NOMO-1 treated with dmso at 0.1 percent for 144 hours (cell line): Measurements from ENCODE around the gene OPCML.

Experiments
- DNase-seq: peaks from one replicate; lab custom pipeline; 2025; ENCODE audit not compliant: unreplicated experiment; lab: John Stamatoyannopoulos, UW

Gene OPCML

DNA sequence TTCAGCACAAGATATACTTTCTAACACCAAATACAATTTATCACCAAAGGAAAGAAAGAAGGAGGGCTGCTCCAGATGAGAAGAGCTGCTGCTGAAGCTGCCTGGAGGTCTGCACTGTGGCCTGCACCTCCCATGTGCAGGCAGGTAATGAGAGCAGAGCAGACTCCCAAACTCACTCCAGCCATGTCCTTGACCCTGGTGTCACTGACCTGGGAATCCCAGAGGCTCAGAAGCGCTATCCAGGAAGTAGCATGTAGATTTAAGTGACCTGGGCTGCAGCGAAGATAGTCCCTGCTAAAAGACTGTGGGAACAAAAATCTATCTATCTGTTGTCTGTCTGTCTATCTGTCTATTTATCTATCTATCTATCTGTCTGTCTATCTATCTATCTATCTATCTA, 816.3 kb downstream of the OPCML start:
- DNase-seq: no peak

DNA sequence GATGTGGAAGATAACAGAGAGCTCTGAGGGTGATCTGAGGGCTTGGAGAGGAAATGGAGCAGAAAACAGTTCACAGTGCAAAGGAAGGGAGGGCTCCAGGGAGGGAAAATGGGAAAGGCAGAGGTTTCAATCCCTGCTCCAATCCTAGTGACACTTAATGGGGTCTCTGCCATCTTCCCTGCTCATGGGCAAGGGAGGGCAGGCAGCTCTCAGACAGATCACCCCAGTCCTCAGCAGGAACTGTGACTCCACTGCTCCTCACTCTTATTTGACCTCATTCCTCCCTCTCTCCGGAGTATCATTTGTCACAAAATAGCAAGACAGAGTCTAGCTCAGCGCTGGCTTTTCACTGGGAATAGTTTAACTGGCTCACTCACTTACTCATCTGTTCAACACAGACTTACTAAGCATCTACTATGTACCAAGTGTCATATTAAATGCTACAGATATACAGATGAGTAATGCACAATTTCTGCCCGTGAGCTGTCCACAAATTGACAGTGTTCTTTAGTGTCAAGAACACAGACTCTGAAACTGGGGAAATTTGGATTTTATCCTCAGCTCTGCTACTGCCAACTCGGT, 817.4 kb downstream of the OPCML start:
- DNase-seq: no peak

DNA sequence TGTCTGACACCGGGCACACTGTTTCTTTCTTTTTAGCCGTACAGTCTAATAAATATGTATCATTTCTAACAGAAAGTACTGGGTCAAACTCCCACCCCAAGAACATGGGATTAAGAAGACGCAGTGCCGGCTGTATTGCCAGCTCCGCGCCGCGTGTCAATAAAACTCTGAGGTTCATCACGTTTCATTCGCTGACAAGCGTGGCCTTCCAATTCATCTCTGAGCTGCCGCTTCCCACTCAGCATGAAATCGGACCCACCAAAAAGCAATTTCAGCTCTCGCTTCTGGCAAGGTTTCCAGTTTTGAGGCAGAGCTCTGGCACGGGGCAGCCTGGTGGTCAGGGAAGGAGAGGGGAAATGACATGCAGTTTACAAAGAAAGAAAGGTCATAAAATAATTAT, 819.8 kb downstream of the OPCML start:
- no peak for DNase-seq

DNA sequence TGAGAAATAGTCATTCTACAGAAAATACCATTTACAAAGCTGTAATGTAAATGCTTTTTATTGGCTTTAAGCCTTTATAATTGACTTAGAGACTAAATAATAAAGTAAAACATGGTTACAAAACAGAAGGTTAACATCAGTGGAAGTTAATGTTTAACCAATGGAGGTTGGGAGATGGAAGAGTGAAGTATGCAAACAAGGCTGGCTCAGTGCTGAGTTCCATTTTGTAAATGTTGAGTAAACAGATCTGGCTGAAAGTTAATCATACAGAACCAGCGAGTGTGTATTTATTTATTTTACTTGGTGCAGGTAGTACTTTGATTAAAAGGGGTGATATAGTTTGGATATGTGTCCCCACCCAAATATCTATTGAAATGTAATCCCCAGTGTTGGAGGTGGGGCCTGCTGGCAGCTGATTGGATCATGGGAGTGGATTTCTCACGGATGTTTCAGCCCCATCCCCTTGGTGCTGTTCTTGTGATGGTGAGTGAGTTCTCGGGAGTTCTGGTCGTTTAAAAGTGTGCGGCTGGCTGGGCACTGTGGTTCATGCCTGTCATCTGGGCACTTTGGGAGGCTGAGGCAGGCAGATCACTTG, 827.4 kb downstream of the OPCML start:
- DNase-seq: no peak

DNA sequence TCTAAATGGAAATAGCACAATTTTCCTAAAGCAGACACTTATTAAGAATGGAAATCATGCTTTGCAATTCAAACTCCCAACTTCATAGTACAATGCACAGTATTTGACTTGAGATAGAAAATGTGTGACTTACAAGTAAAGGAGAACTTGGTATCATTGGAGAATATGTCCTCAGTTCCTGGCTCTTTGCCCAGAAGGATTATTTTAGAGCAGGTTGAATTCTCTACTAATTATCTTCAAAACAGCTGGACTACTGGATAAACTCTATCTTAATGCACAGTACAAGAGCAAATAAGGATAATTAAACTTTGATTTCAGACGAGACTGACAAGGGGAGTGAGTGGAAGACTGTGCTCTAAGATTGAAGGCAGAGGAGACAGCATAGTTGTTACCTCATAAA, 839.4 kb downstream of the OPCML start:
- no peak for DNase-seq

DNA sequence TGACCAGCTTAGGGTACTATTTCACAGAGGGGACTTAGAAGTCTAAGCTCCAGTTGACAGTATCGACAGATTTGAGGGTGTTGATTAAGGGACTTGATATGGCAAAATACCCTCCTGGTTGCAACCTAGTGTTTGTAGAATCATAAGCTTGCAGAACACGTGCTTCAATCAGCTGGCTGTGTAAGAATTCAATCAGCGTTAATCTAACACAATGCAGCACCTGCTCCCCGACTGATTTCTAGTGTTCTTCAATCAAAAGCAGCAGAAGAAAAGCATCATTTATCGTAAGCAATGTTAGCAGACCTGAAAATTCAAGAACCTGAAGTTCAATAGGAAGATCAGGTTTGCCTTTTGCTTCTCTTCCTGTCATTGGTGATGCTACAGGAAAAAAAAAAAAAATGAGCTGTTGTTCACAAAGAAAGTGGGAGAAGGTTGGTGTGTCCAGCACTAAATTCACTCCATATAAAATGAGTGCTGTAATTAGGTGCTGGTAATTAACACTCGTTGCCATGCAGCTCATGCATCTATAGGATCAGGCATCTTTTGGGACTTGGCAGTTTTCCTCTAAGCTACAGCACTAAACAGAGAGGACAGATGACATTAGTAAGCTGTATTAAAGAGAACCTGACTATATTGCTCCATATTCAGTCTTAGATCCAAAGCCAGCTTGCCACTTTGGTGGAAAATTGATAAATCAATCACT, 840.3 kb downstream of the OPCML start:
- DNase-seq: no peak

DNA sequence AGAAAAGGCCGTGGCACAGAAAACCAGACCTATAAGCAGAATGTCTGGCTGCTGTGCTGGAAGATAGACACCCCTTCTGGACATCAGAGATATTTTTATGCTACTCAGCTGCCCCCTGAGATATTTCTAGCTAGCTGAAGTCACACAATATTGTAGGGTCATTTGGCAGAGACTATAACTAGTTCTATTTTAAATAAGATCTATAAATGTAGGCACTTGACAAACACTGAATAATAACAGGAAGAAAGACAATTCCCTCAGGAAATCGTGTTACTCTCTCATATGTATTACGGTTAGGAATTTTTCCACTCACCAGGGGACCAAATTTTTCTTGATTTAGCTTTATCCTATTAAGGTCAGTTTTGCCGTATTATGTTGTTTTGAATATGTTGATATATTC, 845.4 kb downstream of the OPCML start:
- DNase-seq: no peak

DNA sequence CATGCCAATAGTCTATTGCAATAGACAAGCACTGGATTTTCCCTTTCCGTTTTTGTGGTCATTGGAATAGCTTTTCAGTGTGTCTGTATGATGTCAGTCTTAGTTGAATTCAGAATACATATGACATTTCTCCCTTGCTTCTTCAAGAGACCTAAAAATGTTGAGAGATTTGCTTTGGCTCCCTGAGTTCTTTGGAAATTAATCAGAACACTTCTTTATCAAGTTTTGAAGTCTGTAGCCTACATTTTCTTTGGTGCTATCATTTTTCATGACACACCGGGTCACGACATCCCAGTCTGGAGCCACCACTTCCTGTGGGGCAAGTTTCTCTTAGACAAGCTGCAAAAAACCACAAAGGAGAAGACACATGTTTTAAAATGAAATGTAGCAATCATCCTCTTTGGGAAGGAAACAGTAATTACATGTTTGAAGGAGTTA, 847.1 kb downstream of the OPCML start:
- peak; percentile 74 for DNase-seq

DNA sequence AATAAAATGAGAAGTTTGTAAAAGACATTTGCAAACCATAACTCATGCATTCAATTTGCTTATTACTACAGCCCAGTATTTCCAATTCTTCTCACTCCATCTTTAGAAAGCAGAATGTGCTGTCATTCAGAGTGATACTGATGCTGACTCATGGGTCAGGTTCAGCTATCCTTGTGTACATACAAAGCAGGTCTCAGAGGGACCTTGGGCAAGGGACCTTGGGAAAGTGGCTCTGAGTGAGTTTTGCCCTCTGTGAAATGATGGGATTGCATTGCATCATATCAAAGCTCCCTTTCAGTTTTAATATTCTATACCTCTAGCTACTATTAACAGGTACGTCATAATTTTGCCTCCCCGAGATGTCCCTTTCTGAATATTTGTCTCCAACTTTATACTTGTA, 848.7 kb downstream of the OPCML start:
- no peak for DNase-seq

DNA sequence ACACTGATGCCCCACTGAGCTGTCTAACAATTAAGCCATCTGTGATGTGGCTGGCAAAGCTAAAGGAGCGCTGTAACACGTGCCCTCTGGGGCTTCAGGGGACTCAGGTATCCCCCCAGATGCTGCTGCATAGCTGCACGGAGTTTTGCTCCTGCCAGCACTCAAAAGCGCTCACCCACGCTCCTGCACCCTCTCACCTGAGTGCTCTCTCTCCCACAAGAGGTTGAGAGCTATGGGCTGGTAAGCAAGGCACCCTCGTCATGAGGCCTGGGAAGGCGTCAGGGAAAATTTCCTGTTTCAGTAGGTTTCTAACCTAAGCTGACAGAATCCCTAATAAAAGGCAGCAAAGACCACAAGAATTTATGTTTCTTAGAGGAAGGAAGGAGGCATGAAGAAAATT, 850.3 kb downstream of the OPCML start:
- DNase-seq: no peak

DNA sequence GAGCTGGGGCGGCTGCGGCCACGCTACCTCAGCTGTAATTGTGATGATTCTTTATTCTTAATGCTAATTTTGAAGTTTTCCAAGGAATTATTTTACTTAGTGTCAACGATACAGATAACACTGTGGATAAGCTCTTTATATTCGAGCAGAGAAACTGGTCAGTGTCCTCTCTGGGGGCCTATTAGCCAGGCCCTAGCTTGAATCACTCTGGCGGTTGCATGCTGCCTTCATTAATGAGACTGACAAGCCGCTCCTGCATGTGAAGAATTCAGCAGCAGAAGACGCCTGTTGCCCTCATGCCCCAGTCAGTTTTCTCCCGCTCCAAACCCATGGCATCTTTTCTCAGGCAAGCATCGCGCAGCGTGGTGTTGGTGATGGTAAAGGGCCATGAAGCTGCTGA, 851.7 kb downstream of the OPCML start:
- no peak for DNase-seq

DNA sequence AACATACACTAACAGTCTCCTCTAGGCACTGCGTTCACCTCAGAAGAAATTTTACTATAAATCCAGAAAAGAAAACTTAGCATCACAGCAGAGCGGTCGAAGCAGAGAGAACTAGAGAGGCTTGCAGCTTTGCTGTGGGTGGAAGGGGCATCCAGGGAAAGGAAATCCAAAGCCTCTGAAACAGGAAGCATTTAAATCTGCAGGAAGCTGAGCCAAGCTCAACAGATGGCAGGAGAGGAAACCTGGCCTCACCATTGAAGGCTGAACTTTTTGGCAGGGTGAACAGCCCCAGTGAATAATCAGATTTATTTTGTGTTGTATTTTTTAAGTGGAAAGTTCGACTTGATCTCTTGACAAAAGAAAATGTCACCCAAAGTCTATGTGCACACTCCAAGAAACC, 858.1 kb downstream of the OPCML start:
- DNase-seq: no peak

DNA sequence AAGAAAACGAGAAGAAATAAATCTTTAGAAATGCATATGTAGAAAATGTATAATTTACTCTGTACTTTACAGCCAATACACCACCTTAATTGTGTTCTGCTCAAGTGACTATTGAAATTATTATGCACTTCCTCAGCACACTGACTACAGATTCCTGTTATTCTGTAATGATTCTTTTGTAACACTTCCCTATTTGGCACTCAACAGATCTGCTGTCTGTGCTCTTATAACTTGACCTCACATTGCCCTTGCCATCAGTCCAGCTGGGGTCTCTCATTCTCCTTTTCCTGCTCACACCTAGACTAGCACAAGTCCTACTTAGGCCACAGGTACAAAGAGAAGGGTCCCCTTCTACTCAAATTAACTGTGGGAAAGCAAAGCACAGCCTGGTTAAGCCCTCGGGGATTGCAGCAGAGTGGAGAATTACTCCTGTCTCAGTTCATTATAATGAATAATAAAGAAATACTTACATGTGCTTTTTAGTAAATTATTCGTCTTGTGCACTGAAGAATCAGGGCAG, 860.4 kb downstream of the OPCML start:
- peak; percentile 41 for DNase-seq

DNA sequence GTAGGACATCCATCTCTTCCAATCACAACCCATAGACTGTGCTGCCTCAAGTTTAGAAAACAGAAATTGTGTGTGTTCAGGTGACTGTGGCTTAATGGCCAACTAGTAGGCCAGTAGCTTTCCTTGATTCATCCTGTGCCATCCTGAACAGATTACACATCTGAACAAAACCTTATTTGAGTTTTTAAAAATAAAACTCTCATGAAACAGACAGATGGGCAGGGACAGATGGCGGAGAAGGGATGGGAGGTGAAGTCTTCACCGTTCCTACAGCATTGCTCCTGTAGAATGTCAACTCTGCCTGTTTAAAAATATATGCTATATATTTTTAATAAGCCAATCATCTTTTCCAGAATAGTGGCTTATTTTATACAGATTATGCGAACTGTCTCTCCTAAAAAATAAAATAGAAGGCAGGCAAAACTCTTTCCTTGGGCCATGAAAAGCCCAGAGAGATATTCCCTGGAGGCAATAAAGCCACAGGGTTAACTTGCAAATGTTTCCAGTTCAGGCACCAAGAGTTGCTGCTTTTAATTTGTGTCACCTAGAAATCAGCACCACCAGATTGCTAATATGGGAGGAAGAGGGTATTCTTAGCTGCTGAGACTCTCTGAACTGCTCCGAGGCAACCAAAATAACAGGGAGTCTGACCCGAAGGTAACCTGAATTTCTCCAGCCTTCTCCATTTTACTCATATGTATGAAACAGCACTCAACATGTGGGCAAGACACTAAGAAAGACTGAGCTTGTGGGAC, 861.2 kb downstream of the OPCML start:
- DNase-seq: no peak

DNA sequence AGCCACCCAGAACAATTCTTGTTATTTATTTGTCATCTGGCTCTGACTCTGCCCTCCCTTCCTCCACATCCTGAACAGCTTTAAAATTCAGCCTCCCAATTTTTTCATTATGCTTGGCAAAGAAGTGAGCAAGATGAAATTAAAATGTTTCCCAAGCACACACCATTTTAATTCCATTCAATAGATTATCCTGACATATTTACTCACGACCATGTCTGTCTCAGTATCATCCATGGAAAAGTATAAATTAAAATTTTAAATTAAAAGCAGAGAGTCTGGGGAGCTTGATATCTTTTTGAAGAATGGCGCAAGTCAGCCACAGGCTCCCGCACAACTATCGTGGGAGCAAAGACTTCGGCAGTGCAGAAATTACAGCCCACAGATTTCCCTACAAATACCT, 862.4 kb downstream of the OPCML start:
- no peak for DNase-seq

DNA sequence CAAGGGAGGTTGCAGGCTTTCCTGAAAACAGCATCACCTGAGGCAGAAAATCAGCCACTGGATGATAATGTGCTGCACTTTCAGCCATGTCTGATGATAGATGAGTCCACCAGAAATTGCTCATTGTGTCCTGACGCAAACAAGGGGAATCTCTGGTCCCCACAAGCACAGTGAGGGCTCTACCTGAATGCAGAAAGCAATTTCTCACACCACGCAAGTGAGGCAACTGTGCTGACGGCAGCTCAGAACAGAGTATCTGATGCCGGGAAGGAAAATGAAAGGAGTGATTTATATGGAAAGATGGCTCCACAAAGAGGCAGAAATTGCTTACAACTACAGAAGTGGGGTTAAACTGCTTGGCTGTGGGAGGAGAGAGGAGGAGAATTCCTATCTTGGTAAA, 867.1 kb downstream of the OPCML start:
- no peak for DNase-seq

DNA sequence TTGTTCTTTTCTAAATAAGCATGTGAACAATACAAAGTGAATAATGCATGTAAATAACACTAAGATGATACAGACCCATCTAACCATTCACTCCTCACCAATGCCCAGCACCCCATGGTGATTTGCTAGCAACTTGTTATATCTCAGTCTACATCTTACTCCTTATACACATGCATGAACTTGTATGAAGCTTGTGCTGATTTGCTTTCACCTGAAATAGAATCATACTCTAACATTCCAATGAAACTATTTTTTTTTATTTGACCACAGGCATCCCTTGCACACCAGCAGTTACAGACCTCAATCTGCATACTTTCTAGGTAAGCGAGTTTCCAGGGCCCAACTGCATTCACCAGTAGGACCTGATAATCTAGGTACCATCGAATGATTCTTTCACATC, 873.6 kb downstream of the OPCML start:
- no peak for DNase-seq

DNA sequence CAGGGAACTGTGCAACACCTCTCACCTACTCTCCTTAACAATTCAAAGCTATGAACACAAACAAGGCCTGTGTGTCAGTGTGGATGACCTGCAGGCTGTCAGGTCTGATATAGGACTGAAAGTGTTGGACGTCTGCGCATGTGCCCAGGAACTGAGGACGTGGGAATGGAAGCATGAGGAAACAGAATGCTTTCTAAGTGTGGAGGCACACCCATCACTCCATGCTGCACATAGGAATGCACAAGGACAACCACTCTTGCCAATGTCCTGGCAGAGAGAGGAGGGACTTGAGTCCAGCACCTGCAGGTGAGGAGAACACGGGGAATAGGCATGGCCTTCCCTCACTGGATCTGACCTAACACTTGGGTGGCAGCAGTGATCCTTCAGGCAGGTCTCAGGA, 874.3 kb downstream of the OPCML start:
- no peak for DNase-seq

DNA sequence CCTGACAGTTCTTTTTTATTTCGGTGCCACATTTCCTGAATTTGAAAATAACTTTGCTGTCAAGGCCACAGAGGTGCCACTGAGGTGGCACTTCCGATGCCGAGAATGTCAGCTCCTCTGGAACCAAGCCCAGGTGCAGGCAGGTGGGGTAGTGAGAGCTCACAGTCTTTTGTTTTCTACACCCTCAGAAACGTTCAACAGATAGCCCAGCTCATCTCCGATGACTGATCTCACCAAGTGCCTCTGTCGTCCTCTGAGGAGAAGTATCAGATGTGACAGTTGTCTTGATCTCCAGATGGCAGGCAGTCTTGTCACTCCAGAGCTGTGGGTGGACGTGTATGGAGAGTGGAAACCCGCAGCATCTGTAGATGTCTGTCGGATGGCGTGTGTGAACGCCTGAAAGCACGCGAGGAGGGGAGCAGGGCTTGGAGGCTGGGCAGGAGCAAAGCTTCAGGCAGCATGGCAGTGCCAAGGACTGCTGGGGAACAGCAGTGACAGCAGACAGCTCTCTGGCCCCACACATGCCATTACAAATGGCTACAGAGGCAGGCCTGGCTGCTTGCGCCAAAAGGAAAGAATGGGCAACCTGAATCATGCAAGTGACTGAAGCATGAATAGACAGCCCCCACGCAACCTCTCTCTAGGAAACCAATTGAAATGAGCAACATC, 877.0 kb downstream of the OPCML start:
- no peak for DNase-seq

DNA sequence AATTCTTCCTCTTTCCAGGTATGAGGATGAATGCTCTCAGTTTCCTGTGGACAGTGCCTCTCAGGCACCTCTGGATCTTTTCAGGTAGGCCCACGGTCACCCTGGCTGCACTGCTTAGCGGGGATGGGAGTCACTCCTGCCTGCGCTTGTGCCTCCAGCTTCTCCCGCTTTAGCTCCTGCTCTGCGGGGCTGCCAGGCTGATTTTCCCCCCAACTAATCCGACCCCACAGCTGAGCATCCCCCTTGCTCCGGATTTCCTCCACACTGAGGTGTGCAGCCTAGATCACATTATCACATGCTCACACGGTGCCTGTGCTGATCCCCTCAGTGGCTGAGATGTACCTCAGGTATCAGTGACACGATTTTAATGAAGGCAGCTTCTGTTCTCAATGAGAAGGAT, 879.1 kb downstream of the OPCML start:
- DNase-seq: no peak
